ENCODE measurements around the gene UGGT1.

UGGT1 gene

GRCh38 chr2:128090945-128091725, at the start of gene UGGT1:
Gene UGGT1 (plus strand): TSS chr2:128091200. CDS start chr2:128091358, 158 bp downstream.
- in situ Hi-C loops (cut with HindIII; ENCODE audit: low pct_unique_long_range_greater_than_20kb, low sequenced_read_pairs), result no loop called here
- no peak for TF ChIP-seq JUND (IDR thresholded peaks at IDR 0.05; ENCODE audit: low read depth)
- peak; percentile 79 to 96 for DNase-seq (ENCODE audit: low read depth in 1 of 2, low spot score in 1 of 2)

GRCh38 chr2:128041561-128041960, 49.4 kb upstream of the UGGT1 start:
- TF ChIP-seq JUND (IDR thresholded peaks at IDR 0.05; ENCODE audit: low read depth), result no peak
- DNase-seq (ENCODE audit: low read depth in 1 of 2, low spot score in 1 of 2), result no peak
- in situ Hi-C loops (cut with HindIII; ENCODE audit: low pct_unique_long_range_greater_than_20kb, low sequenced_read_pairs), result no loop called here

GRCh38 chr2:128043041-128043440, 48.0 kb upstream of the UGGT1 start:
- no peak for DNase-seq (ENCODE audit: low read depth in 1 of 2, low spot score in 1 of 2)
- TF ChIP-seq JUND (IDR thresholded peaks at IDR 0.05; ENCODE audit: low read depth), result no peak
- in situ Hi-C loops (cut with HindIII; ENCODE audit: low pct_unique_long_range_greater_than_20kb, low sequenced_read_pairs), result no loop called here

GRCh38 chr2:128053331-128053730, 37.7 kb upstream of the UGGT1 start:
- in situ Hi-C loops (cut with HindIII; ENCODE audit: low pct_unique_long_range_greater_than_20kb, low sequenced_read_pairs), result no loop called here
- TF ChIP-seq JUND (IDR thresholded peaks at IDR 0.05; ENCODE audit: low read depth), result no peak
- DNase-seq (ENCODE audit: low read depth in 1 of 2, low spot score in 1 of 2), result no peak

- no peak for DNase-seq (ENCODE audit: low read depth in 1 of 2, low spot score in 1 of 2)
- TF ChIP-seq JUND (IDR thresholded peaks at IDR 0.05; ENCODE audit: low read depth), result no peak
- in situ Hi-C loops (cut with HindIII; ENCODE audit: low pct_unique_long_range_greater_than_20kb, low sequenced_read_pairs), result no loop called here
These were observed 36.7 kb upstream of the UGGT1 start for GRCh38 chr2:128054104-128054885.

- no peak for TF ChIP-seq JUND (IDR thresholded peaks at IDR 0.05; ENCODE audit: low read depth)
- in situ Hi-C loops (cut with HindIII; ENCODE audit: low pct_unique_long_range_greater_than_20kb, low sequenced_read_pairs), result no loop called here
- DNase-seq (ENCODE audit: low read depth in 1 of 2, low spot score in 1 of 2), result no peak
These were observed 33.7 kb upstream of the UGGT1 start for GRCh38 chr2:128057334-128057733.

- TF ChIP-seq JUND (IDR thresholded peaks at IDR 0.05; ENCODE audit: low read depth), result no peak
- in situ Hi-C loops (cut with HindIII; ENCODE audit: low pct_unique_long_range_greater_than_20kb, low sequenced_read_pairs), result no loop called here
- no peak for DNase-seq (ENCODE audit: low read depth in 1 of 2, low spot score in 1 of 2)
These were observed 32.9 kb upstream of the UGGT1 start for GRCh38 chr2:128058114-128058513.

- no peak for TF ChIP-seq JUND (IDR thresholded peaks at IDR 0.05; ENCODE audit: low read depth)
- DNase-seq (ENCODE audit: low read depth in 1 of 2, low spot score in 1 of 2), result no peak
- in situ Hi-C loops (cut with HindIII; ENCODE audit: low pct_unique_long_range_greater_than_20kb, low sequenced_read_pairs), result no loop called here
These were observed 28.4 kb upstream of the UGGT1 start for GRCh38 chr2:128062571-128062970.

- in situ Hi-C loops (cut with HindIII; ENCODE audit: low pct_unique_long_range_greater_than_20kb, low sequenced_read_pairs), result no loop called here
- DNase-seq (ENCODE audit: low read depth in 1 of 2, low spot score in 1 of 2), result no peak
- TF ChIP-seq JUND (IDR thresholded peaks at IDR 0.05; ENCODE audit: low read depth), result no peak
These were observed 26.6 kb upstream of the UGGT1 start for GRCh38 chr2:128064353-128064752.

GRCh38 chr2:128069769-128070168, 21.2 kb upstream of the UGGT1 start:
- DNase-seq (ENCODE audit: low read depth in 1 of 2, low spot score in 1 of 2), result no peak
- in situ Hi-C loops (cut with HindIII; ENCODE audit: low pct_unique_long_range_greater_than_20kb, low sequenced_read_pairs), result no loop called here
- no peak for TF ChIP-seq JUND (IDR thresholded peaks at IDR 0.05; ENCODE audit: low read depth)

GRCh38 chr2:128073278-128073677, 17.7 kb upstream of the UGGT1 start:
- no peak for DNase-seq (ENCODE audit: low read depth in 1 of 2, low spot score in 1 of 2)
- TF ChIP-seq JUND (IDR thresholded peaks at IDR 0.05; ENCODE audit: low read depth), result no peak
- in situ Hi-C loops (cut with HindIII; ENCODE audit: low pct_unique_long_range_greater_than_20kb, low sequenced_read_pairs), result no loop called here

- TF ChIP-seq JUND (IDR thresholded peaks at IDR 0.05; ENCODE audit: low read depth), result no peak
These were observed 14.4 kb upstream of the UGGT1 start for GRCh38 chr2:128076461-128077106.

GRCh38 chr2:128084757-128085156, 6.2 kb upstream of the UGGT1 start:
- no peak for DNase-seq (ENCODE audit: low read depth in 1 of 2, low spot score in 1 of 2)
- no peak for TF ChIP-seq JUND (IDR thresholded peaks at IDR 0.05; ENCODE audit: low read depth)
- in situ Hi-C loops (cut with HindIII; ENCODE audit: low pct_unique_long_range_greater_than_20kb, low sequenced_read_pairs), result no loop called here

More at GRCh38 chr2:128076461-128077106, 14.4 kb upstream of the UGGT1 start:
- in situ Hi-C loops (cut with HindIII; ENCODE audit: low pct_unique_long_range_greater_than_20kb, low sequenced_read_pairs), result no loop called here
- no peak for DNase-seq (ENCODE audit: low read depth in 1 of 2, low spot score in 1 of 2)

Data from T47D (cell line).